ENCODE results near the gene ULK4.

Gene ULK4

GRCh38 chr3:41898631-41899030 is 63.3 kb downstream of the ULK4 start:
- TF ChIP-seq SPI1 (IDR thresholded peaks at IDR 0.05; ENCODE audit: borderline replicate concordance, low read depth) (no peak), GABPA (IDR thresholded peaks at IDR 0.05; ENCODE audit: low read depth) (no peak), POLR2AphosphoS5 (IDR thresholded peaks at IDR 0.05; ENCODE audit: low read depth) (no peak), REST (IDR thresholded peaks at IDR 0.05; ENCODE audit: insufficient replicate concordance, low read depth) (no peak)
- TF ChIP-seq, protein P1, sequence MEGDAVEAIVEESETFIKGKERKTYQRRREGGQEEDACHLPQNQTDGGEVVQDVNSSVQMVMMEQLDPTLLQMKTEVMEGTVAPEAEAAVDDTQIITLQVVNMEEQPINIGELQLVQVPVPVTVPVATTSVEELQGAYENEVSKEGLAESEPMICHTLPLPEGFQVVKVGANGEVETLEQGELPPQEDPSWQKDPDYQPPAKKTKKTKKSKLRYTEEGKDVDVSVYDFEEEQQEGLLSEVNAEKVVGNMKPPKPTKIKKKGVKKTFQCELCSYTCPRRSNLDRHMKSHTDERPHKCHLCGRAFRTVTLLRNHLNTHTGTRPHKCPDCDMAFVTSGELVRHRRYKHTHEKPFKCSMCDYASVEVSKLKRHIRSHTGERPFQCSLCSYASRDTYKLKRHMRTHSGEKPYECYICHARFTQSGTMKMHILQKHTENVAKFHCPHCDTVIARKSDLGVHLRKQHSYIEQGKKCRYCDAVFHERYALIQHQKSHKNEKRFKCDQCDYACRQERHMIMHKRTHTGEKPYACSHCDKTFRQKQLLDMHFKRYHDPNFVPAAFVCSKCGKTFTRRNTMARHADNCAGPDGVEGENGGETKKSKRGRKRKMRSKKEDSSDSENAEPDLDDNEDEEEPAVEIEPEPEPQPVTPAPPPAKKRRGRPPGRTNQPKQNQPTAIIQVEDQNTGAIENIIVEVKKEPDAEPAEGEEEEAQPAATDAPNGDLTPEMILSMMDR (IDR thresholded peaks at IDR 0.05; ENCODE audit: insufficient read depth, low read length) = no peak
- Histone ChIP-seq H3K27ac (replicated peaks) (no peak overlapping the region), H3K4me3 (replicated peaks; ENCODE audit: insufficient read depth, low read length) (no peak overlapping the region), H3K27me3 (ENCODE audit: insufficient read depth, poor library complexity, severe bottlenecking) (no peaks in the 10 kb centered on the region)
- DNase-seq (ENCODE audit: low read depth in 1 of 2, low spot score in 1 of 2) = no peak

DNA sequence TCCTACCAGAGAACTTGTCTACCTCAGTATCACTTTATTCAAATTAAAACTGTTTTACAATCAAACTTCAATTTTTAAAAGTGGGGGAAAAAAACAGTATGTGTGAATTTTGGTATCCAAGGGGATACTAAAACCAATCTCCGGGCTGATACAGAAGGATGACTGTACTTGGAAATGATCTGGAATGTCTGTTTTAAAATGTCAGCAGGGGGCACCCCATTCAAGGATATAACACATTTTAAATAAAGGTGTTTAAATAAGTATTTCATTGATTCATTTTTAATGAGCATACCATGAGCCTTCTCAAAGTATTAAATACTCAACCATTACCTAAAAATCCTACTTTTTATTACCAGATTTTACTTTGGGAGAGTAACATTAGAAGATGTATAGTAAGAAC is 67.9 kb downstream of the ULK4 start:
- H3K27me3 ChIP-seq (ENCODE audit: insufficient read depth, poor library complexity, severe bottlenecking) = no peaks in the 10 kb centered on the region
- no peak overlapping the region for H3K27ac ChIP-seq (replicated peaks)
- TF ChIP-seq SPI1 (IDR thresholded peaks at IDR 0.05; ENCODE audit: borderline replicate concordance, low read depth) (no peak), REST (IDR thresholded peaks at IDR 0.05; ENCODE audit: insufficient replicate concordance, low read depth) (no peak), GABPA (IDR thresholded peaks at IDR 0.05; ENCODE audit: low read depth) (no peak), POLR2AphosphoS5 (IDR thresholded peaks at IDR 0.05; ENCODE audit: low read depth) (no peak)
- no peak overlapping the region for H3K4me3 ChIP-seq (replicated peaks; ENCODE audit: insufficient read depth, low read length)
- peak in 1 of 2 experiments; percentile 28 for DNase-seq (ENCODE audit: low read depth in 1 of 2, low spot score in 1 of 2)

- TF ChIP-seq SPI1 (IDR thresholded peaks at IDR 0.05; ENCODE audit: borderline replicate concordance, low read depth) = no peak
- TF ChIP-seq REST (IDR thresholded peaks at IDR 0.05; ENCODE audit: insufficient replicate concordance, low read depth) = no peak
- TF ChIP-seq POLR2AphosphoS5 (IDR thresholded peaks at IDR 0.05; ENCODE audit: low read depth) = no peak
- no peak for TF ChIP-seq GABPA (IDR thresholded peaks at IDR 0.05; ENCODE audit: low read depth)
- TF ChIP-seq, protein P1 (IDR thresholded peaks at IDR 0.05; ENCODE audit: insufficient read depth, low read length) = no peak
- Histone ChIP-seq H3K27ac (replicated peaks) (no peak overlapping the region), H3K4me3 (replicated peaks; ENCODE audit: insufficient read depth, low read length) (no peak overlapping the region), H3K27me3 (ENCODE audit: insufficient read depth, poor library complexity, severe bottlenecking) (no peaks in the 10 kb centered on the region)
- DNase-seq (ENCODE audit: low read depth in 1 of 2, low spot score in 1 of 2) = no peak
These were observed 73.4 kb downstream of the ULK4 start for GRCh38 chr3:41888368-41889076.
